GM12872 (cell line): ENCODE measurements around the gene TCF3.

Experiments used
- CTCF ChIP-seq: IDR thresholded peaks from 3 replicates; pipeline ENCODE4 v1.5.1; 2011; ENCODE audit warnings: low read depth, mild to moderate bottlenecking, low read length, moderate library complexity; ENCODE audit not compliant: insufficient read depth

TCF3 gene

GRCh38 chr19:1605236-1606137, 46.9 kb downstream of the TCF3 start, which contains the start of gene UQCR11:
TSS of gene UQCR11 (minus strand) at chr19:1605462. CDS start at chr19:1605409, 53 bp downstream.
- TF ChIP-seq CTCF, result peak; percentile 78

GRCh38 chr19:1602091-1602707, 50.2 kb downstream of the TCF3 start:
- TF ChIP-seq CTCF, result no peak

- peak; percentile 18; the same call in 1 of the 3 replicates for TF ChIP-seq CTCF
Observed at GRCh38 chr19:1601613-1602064, 50.8 kb downstream of the TCF3 start.

GRCh38 chr19:1599460-1599846, 53.0 kb downstream of the TCF3 start:
- TF ChIP-seq CTCF, result no peak

DNA sequence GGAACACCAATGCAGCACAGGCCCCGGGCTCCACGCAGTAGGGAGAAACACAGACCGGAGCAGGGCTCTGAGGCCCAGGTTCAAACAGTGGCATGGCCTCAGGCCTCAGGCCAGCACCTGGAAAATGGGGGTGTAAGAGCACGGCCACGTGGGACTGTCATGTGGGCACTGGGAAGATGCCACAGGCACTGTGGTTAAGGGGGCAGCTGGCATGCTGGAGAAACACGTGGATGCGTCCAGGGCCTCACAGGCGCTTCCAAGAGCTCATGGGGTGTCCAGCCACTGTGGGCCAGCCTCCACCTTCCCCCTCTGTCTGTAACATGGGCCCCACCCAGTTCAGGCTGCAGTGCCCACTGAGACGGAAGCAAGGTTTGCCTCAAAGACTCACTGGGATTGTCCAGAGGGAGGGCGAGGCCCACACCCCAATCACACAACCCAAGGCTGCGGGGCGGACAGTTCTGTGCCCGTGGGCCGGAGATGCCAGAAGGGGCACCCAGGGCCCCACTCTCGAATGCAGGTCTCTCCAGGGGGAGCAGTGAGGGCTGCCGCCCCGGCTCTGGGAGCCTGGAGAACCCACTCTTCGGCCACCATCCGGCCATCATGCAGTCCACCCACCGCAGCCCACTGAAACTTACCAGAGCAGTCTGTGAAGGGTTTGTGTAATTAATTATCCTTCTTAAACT, 53.5 kb downstream of the TCF3 start:
- no peak for TF ChIP-seq CTCF

GRCh38 chr19:1593501-1593772, 59.0 kb downstream of the TCF3 start:
- TF ChIP-seq CTCF, result no peak
